PFSK-1 (cell line): Measurements from ENCODE around the gene OR51B5.

Experiments used
- POLR2AphosphoS5 ChIP-seq: IDR thresholded peaks from 2 replicates; pipeline ENCODE4 v1.6.1; 2012; ENCODE audit warnings: low read depth, mild to moderate bottlenecking, control low read depth, low read length, moderate library complexity
- TAF1 ChIP-seq: IDR thresholded peaks from 2 replicates; pipeline ENCODE4 v1.6.1; 2012; ENCODE audit warnings: low read length, control low read depth, borderline replicate concordance; ENCODE audit not compliant: insufficient read depth

DNA sequence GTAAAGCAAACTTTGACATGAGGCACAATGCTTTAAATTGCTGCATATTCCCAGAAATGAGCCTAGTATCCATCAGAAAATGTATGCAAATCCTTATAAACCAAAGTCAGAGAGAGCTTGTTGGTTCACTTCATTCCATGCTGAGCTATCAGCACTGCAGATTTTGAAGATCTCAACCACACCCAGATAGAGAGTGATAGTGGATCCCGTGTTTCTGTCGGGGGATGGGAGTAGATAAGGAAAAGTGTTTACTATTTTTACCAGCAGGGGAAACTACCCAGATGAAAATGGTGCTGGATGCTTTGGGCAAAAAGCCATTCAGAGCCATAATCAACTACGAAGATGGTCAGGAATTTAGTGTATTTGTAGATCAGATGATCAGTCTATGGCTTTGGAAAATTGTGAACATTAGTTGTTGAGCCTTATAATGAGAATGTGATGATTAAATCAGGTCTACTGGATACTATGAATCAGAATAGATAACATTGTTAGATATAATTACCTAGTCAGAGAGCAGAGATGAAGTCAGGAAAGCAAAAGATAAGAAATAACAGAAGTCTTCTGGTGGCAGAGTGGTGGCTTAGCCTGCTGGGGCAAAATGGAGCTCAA is 18.8 kb upstream of the OR51B5 start:
- TF ChIP-seq TAF1 (no peak), POLR2AphosphoS5 (no peak)
